Measurements from ENCODE around the gene GMDS. TPM values are rescaled to one million over a fixed set of nuclear protein-coding genes. Genes with fewer than 3 reads are reported as not detected.

GMDS gene
- total RNA-seq, 2 experiments from 2014 or later = 13.9 to 16.4 TPM

DNA sequence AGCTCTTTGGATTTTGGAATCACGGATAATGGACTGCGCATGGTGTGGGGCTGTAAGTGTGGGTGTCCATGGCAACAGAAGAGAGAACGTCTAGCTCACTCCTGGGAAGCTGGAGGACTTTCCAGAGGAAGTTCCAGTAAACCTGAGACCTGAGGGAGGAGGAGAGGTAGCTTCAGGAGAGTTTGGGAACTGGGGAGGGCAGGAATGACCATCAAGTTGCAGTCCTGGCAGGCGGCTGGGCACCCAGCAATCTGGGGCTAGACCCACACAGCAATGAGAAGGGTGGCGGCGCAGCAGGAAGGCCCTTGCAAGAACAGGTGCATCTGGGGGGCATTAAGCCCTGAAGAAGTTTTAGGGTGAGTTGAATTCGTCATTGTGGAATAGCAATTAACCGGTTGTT, 539.8 kb downstream of the GMDS start:
- ChIA-PET CTCF (no interaction called here), POLR2A (no interaction called here)
- Mint-ChIP-seq H3K27ac (no peak overlapping the region), H3K4me1 (ENCODE audit: low read depth) (no peaks in the 10 kb centered on the region), H3K36me3 (ENCODE audit: low read depth) (no peaks in the 10 kb centered on the region), H3K9me3 (no peaks in the 10 kb centered on the region), H3K4me3 (no peak overlapping the region), H3K27me3 (no peaks in the 10 kb centered on the region)
- Histone ChIP-seq H3K27ac (ENCODE audit: low read depth in 1 of 2, low read length in 2 of 2) (no peak overlapping the region), H3K9me3 (ENCODE audit: control insufficient read depth in 1 of 2, insufficient read depth in 1 of 2, low read length in 2 of 2) (no peaks in the 10 kb centered on the region), H3K36me3 (ENCODE audit: insufficient read depth, low read length) (no peaks in the 10 kb centered on the region), H3K27me3 (ENCODE audit: control insufficient read depth in 1 of 2, insufficient read depth in 2 of 2, low read length in 2 of 2) (no peaks in the 10 kb centered on the region), H3K4me1 (ENCODE audit: insufficient read depth, low read length) (no peaks in the 10 kb centered on the region), H3K4me3 (ENCODE audit: low read length) (no peak overlapping the region)
- DNase-seq (no peak), ATAC-seq (ENCODE audit: poor library complexity) (no peak)
- intact Hi-C loops (cut with DNase I, micrococcal nuclease) = no loop called here
- TF ChIP-seq CTCF (IDR thresholded peaks at IDR 0.05) = no peak

DNA sequence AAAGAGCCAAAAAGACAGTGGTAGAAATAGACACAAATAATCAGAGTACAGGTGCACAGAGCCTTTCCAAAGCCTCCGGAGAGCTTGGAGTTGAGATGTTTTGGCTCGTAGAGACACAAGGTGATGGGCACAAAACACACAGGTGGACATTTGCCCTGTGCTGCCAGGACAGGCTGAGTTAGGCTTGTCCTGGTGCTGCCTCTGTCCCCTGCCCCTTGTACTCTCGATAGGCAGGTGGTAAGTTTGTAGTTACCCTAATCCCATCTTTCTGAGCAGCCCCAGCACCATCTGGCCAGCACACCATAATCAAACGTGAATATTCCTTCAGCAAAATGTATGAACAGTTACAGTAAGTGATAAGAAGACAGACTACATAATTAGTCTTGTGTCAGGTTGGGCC, 540.2 kb downstream of the GMDS start:
- DNase-seq = no peak
- no peak for TF ChIP-seq CTCF (IDR thresholded peaks at IDR 0.05)
- CTCF ChIA-PET = no interaction called here
- H3K9me3 Mint-ChIP-seq = no peaks in the 10 kb centered on the region
- no peaks in the 10 kb centered on the region for H3K27me3 ChIP-seq (ENCODE audit: control insufficient read depth in 1 of 2, insufficient read depth in 2 of 2, low read length in 2 of 2)
- H3K27me3 Mint-ChIP-seq = no peaks in the 10 kb centered on the region
- intact Hi-C loops (cut with DNase I, micrococcal nuclease) = no loop called here
- H3K27ac ChIP-seq (ENCODE audit: low read depth in 1 of 2, low read length in 2 of 2) = no peak overlapping the region
- POLR2A ChIA-PET = no interaction called here
- no peak for ATAC-seq (ENCODE audit: poor library complexity)
- no peaks in the 10 kb centered on the region for H3K36me3 Mint-ChIP-seq (ENCODE audit: low read depth)
- no peaks in the 10 kb centered on the region for H3K4me1 Mint-ChIP-seq (ENCODE audit: low read depth)
- no peak overlapping the region for H3K4me3 Mint-ChIP-seq
- no peak overlapping the region for H3K27ac Mint-ChIP-seq
- no peaks in the 10 kb centered on the region for H3K4me1 ChIP-seq (ENCODE audit: insufficient read depth, low read length)
- H3K36me3 ChIP-seq (ENCODE audit: insufficient read depth, low read length) = no peaks in the 10 kb centered on the region
- no peaks in the 10 kb centered on the region for H3K9me3 ChIP-seq (ENCODE audit: control insufficient read depth in 1 of 2, insufficient read depth in 1 of 2, low read length in 2 of 2)
- H3K4me3 ChIP-seq (ENCODE audit: low read length) = no peak overlapping the region

DNA sequence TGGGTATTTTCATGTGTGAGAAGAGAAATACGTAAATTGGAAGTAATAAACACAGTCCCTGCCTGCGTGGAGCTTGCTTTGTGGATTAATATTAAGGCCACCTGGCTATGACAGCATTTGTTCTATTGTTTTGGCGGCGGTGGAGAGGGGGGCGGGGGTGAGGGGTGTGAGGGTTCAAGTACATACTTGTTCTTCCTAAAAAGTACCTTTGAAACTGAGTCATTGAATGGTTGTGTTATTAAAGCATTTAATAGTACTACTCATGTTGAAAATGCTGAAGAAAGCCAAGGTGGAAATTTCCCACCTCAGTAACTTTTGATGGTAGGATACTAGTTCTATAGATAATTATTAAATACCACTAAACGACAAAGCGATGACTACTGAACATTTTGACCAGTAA, 540.7 kb downstream of the GMDS start:
- Histone ChIP-seq H3K36me3 (ENCODE audit: insufficient read depth, low read length) (no peaks in the 10 kb centered on the region), H3K27me3 (ENCODE audit: control insufficient read depth in 1 of 2, insufficient read depth in 2 of 2, low read length in 2 of 2) (no peaks in the 10 kb centered on the region), H3K4me3 (ENCODE audit: low read length) (no peak overlapping the region), H3K4me1 (ENCODE audit: insufficient read depth, low read length) (no peaks in the 10 kb centered on the region), H3K27ac (ENCODE audit: low read depth in 1 of 2, low read length in 2 of 2) (no peak overlapping the region), H3K9me3 (ENCODE audit: control insufficient read depth in 1 of 2, insufficient read depth in 1 of 2, low read length in 2 of 2) (no peaks in the 10 kb centered on the region)
- no peaks in the 10 kb centered on the region for H3K4me1 Mint-ChIP-seq (ENCODE audit: low read depth)
- no peaks in the 10 kb centered on the region for H3K27me3 Mint-ChIP-seq
- intact Hi-C loops (cut with DNase I, micrococcal nuclease) = no loop called here
- H3K27ac Mint-ChIP-seq = no peak overlapping the region
- POLR2A ChIA-PET = no interaction called here
- no peak overlapping the region for H3K4me3 Mint-ChIP-seq
- no peak for ATAC-seq (ENCODE audit: poor library complexity)
- no peaks in the 10 kb centered on the region for H3K36me3 Mint-ChIP-seq (ENCODE audit: low read depth)
- DNase-seq = no peak
- H3K9me3 Mint-ChIP-seq = no peaks in the 10 kb centered on the region
- CTCF ChIA-PET = no interaction called here
- no peak for TF ChIP-seq CTCF (IDR thresholded peaks at IDR 0.05)

Data from CD4-positive, alpha-beta T cell (primary cell).